Activated CD8-positive, alpha-beta T cell treated with anti-CD3 and anti-CD28 coated beads for 36 hours (primary cell): ENCODE data around the gene LRPPRC. TPM values are rescaled to one million over a fixed set of nuclear protein-coding genes. Genes with fewer than 3 reads are reported as not detected.
A peak's percentile ranks its signal among the peaks of the same experiment; 100 is the strongest.

ENCODE experiments used
- ATAC-seq: fragments of 200-7000 bp; cut with Tn5 transposase; one replicate; pipeline ENCODE4 v1.10.0; 2021; ENCODE audit warnings: mild to moderate bottlenecking, moderate library complexity
- CTCF ChIA-PET: fragments of 350-600 bp; sonication (Branson Sonifier 250); formaldehyde crosslinking; loops from one replicate; lab custom pipeline; 2021; ENCODE audit warnings: antibody characterized with exemption; lab: Charles Lee
- POLR2A ChIA-PET: fragments of 350-600 bp; sonication (Branson Sonifier 250); formaldehyde crosslinking; loops from one replicate; lab custom pipeline; 2021; ENCODE audit warnings: antibody characterized with exemption; lab: Charles Lee
- DNase-seq: peaks from one replicate; pipeline ENCODE4 v3.0.0-alpha.2; 2020
- H3K27ac Mint-ChIP-seq: one replicate; pipeline ENCODE4 v1.8.0; 2021; ENCODE audit warnings: mild to moderate bottlenecking, mixed read lengths
- H3K27me3 Mint-ChIP-seq: one replicate; pipeline ENCODE4 v1.8.0; 2021; ENCODE audit warnings: mixed read lengths
- H3K36me3 Mint-ChIP-seq: one replicate; pipeline ENCODE4 v1.8.0; 2021; ENCODE audit warnings: low read depth, mixed read lengths
- H3K4me1 Mint-ChIP-seq: one replicate; pipeline ENCODE4 v1.8.0; 2021; ENCODE audit warnings: low read depth, mixed read lengths
- H3K4me3 Mint-ChIP-seq: one replicate; pipeline ENCODE4 v1.8.0; 2021; ENCODE audit warnings: mild to moderate bottlenecking, moderate library complexity, mixed read lengths
- H3K9me3 Mint-ChIP-seq: one replicate; pipeline ENCODE4 v1.8.0; 2021; ENCODE audit warnings: mixed read lengths
- intact Hi-C: fragments of 100-400 bp; cut with micrococcal nuclease; formaldehyde crosslinking; loops from one replicate; pipeline ENCODE4 v1.10.0; 2022
- total RNA-seq, 2 experiments: library from RNA; stranded (reverse); gene quantifications; one replicate each; pipeline ENCODE4 v1.2.3, GENCODE V29; 2021
- TF ChIP-seq, protein P1 (sequence below): fragments of 200-600 bp; IDR thresholded peaks from one replicate; pipeline ENCODE4 v1.8.0; 2022; ENCODE audit warnings: antibody characterized with exemption, mild to moderate bottlenecking

The LRPPRC gene
- total RNA-seq, 2 experiments from 2014 or later: 207 to 225 TPM

DNA sequence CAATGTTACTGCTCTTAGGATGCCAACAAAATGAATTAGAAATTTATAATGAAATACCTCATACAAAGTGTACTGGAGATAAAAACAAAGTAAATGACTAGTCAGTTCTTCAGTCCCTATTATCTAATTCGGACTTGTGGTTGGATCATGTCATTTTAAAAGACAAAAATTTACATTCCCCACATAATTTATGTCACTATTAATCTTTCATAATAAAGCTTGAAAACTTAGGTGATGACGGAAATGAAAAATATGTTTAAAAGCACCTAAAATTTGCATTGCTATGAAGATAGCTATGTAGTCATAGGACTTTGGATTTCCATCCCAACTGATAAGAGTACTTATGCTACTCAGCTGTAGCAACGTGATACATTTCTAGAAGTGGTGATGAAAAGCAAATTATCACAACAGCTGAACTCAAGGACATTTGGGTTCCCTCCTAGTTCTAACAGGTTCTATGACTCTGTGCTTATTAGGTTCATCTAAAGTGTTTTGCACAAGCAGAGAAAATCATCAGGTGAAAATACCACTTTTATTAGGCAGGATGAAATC is 58.4 kb downstream of the LRPPRC start:
- Mint-ChIP-seq H3K4me3 (no peak overlapping the region), H3K27me3 (no peaks in the 10 kb centered on the region), H3K27ac (no peak overlapping the region), H3K9me3 (no peaks in the 10 kb centered on the region), H3K4me1 (peaks cover 23% of the 10 kb centered on the region), H3K36me3 (peaks cover 44% of the 10 kb centered on the region)
- no peak for ATAC-seq
- no peak for DNase-seq
- intact Hi-C loops: no loop called here
- ChIA-PET POLR2A (interaction anchor here (1.0 to 1.3 kb wide), 2 partner anchors 11 to 51 kb away, joined by 3 read pairs; no protein-coding TSS in a partner anchor), CTCF (interaction anchor here (0.8 to 1.2 kb wide), 4 partner anchors 8 to 369 kb away, joined by 3 to 4 read pairs (median 4); no protein-coding TSS in a partner anchor)
- TF ChIP-seq, protein P1, sequence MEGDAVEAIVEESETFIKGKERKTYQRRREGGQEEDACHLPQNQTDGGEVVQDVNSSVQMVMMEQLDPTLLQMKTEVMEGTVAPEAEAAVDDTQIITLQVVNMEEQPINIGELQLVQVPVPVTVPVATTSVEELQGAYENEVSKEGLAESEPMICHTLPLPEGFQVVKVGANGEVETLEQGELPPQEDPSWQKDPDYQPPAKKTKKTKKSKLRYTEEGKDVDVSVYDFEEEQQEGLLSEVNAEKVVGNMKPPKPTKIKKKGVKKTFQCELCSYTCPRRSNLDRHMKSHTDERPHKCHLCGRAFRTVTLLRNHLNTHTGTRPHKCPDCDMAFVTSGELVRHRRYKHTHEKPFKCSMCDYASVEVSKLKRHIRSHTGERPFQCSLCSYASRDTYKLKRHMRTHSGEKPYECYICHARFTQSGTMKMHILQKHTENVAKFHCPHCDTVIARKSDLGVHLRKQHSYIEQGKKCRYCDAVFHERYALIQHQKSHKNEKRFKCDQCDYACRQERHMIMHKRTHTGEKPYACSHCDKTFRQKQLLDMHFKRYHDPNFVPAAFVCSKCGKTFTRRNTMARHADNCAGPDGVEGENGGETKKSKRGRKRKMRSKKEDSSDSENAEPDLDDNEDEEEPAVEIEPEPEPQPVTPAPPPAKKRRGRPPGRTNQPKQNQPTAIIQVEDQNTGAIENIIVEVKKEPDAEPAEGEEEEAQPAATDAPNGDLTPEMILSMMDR: no peak

DNA sequence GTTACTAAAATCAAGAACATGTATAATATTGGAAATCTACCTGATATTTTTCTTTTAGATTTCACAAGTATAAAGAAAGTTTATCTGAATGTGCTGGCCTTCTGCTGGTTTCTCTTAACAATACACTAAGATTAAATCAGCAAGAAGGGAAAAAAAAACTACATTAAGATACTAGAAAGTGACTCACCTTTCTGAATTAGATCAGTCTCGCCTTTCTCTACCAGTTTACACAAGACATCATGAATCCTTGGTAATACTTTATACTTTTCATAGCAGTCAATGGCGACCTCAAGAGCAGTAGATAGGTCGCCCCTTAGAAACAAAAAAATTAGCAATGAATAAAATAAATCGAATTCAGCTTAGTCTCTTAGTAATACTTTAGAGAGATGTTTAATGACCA is 61.2 kb downstream of the LRPPRC start:
- ATAC-seq (peak; percentile 74), DNase-seq (no peak)
- Mint-ChIP-seq H3K9me3 (no peaks in the 10 kb centered on the region), H3K4me1 (peaks cover 26% of the 10 kb centered on the region), H3K36me3 (peaks cover 49% of the 10 kb centered on the region), H3K4me3 (no peak overlapping the region), H3K27ac (peak overlapping the region; percentile 70), H3K27me3 (no peaks in the 10 kb centered on the region)
- TF ChIP-seq, protein P1: no peak
- ChIA-PET CTCF (no interaction called here), POLR2A (no interaction called here)
- intact Hi-C loops: no loop called here

- H3K9me3 Mint-ChIP-seq: no peaks in the 10 kb centered on the region
- TF ChIP-seq, protein P1: no peak
- no peak for ATAC-seq
- ChIA-PET POLR2A (interaction anchor here (1.1 kb wide), 1 partner anchor 8 kb away, joined by 3 read pairs; no protein-coding TSS in a partner anchor), CTCF (no interaction called here)
- no peak overlapping the region for H3K27ac Mint-ChIP-seq
- intact Hi-C loops: no loop called here
- peaks cover 36% of the 10 kb centered on the region for H3K4me1 Mint-ChIP-seq
- H3K27me3 Mint-ChIP-seq: no peaks in the 10 kb centered on the region
- no peak for DNase-seq
- H3K36me3 Mint-ChIP-seq: peaks cover 50% of the 10 kb centered on the region
- H3K4me3 Mint-ChIP-seq: no peak overlapping the region
Observed at GRCh38 chr2:43931293-43931692, 64.5 kb downstream of the LRPPRC start.

- Mint-ChIP-seq H3K4me1 (peaks cover 15% of the 10 kb centered on the region), H3K4me3 (no peak overlapping the region), H3K27ac (peak overlapping the region; percentile 50), H3K27me3 (no peaks in the 10 kb centered on the region), H3K36me3 (peaks cover 57% of the 10 kb centered on the region), H3K9me3 (no peaks in the 10 kb centered on the region)
- ATAC-seq (no peak), DNase-seq (no peak)
- TF ChIP-seq, protein P1: no peak
- ChIA-PET CTCF (no interaction called here), POLR2A (no interaction called here)
- intact Hi-C loops: no loop called here
Observed at GRCh38 chr2:43927442-43927841, 68.3 kb downstream of the LRPPRC start.

- intact Hi-C loops: no loop called here
- peaks cover 50% of the 10 kb centered on the region for H3K36me3 Mint-ChIP-seq
- ChIA-PET CTCF (interaction anchor here (1.4 kb wide), 1 partner anchor 26 kb away, joined by 4 read pairs; no protein-coding TSS in a partner anchor), POLR2A (interaction anchor here (1.8 kb wide), 1 partner anchor 9 kb away, joined by 5 read pairs; no protein-coding TSS in a partner anchor)
- no peaks in the 10 kb centered on the region for H3K9me3 Mint-ChIP-seq
- ATAC-seq (no peak), DNase-seq (no peak)
- H3K4me1 Mint-ChIP-seq: peaks cover 15% of the 10 kb centered on the region
- H3K27me3 Mint-ChIP-seq: no peaks in the 10 kb centered on the region
- TF ChIP-seq, protein P1: no peak
- H3K4me3 Mint-ChIP-seq: no peak overlapping the region
- no peak overlapping the region for H3K27ac Mint-ChIP-seq
Observed at GRCh38 chr2:43925431-43925830, 70.4 kb downstream of the LRPPRC start.
